Embryonic facial prominence (tissue), 1 donor: ENCODE results near the gene LARP1.

Source experiments
- DNase-seq: peaks from one replicate; pipeline ENCODE4 v3.0.0-alpha.2; 2016; ENCODE audit errors: extremely low spot score

LARP1 gene

GRCh38 chr5:154858297-154858971 lies 103.3 kb downstream of the LARP1 start, which contains the start of gene CNOT8:
TSS of gene CNOT8 (plus strand) at chr5:154858627. CDS start at chr5:154863279, 4,652 bp downstream.
- DNase-seq = peak; percentile 97

- no peak for DNase-seq
These were observed 104.0 kb downstream of the LARP1 start for GRCh38 chr5:154858972-154859871.

- no peak for DNase-seq
These were observed 104.9 kb downstream of the LARP1 start for GRCh38 chr5:154860123-154860522.

- DNase-seq = no peak
These were observed 105.6 kb downstream of the LARP1 start for GRCh38 chr5:154860765-154861164.

GRCh38 chr5:154861946-154862345 lies 106.8 kb downstream of the LARP1 start:
- no peak for DNase-seq

GRCh38 chr5:154862766-154863165 lies 107.6 kb downstream of the LARP1 start:
- DNase-seq = no peak

GRCh38 chr5:154863291-154864080 lies 108.3 kb downstream of the LARP1 start:
- no peak for DNase-seq

- no peak for DNase-seq
These were observed 110.4 kb downstream of the LARP1 start for GRCh38 chr5:154865466-154866184.

GRCh38 chr5:154866841-154867240 lies 111.7 kb downstream of the LARP1 start:
- no peak for DNase-seq
